IMR-90 (cell line): ENCODE data around the gene OLFML3. TPM values are rescaled to one million over a fixed set of nuclear protein-coding genes. Genes with fewer than 3 reads are reported as not detected.

ENCODE experiments used
- ATAC-seq: fragments of 200-7000 bp; cut with Tn5 transposase; 2 replicates; pipeline ENCODE4 v1.9.1; 2020; ENCODE audit warnings: low read depth, mild to moderate bottlenecking, moderate library complexity
- BruUV-seq: library from RNA; stranded (reverse); fragments of 400-500 nt; replicated peaks from 2 replicates; lab custom pipeline; 2021; lab: Mats Ljungman, UMichigan
- CTCF ChIA-PET: fragments of 300-600 bp; formaldehyde crosslinking; extraction: SDS; loops from one replicate; lab custom pipeline; 2021; ENCODE audit warnings: antibody characterized with exemption; lab: Yijun Ruan, JAX
- POLR2A ChIA-PET: fragments of 300-600 bp; sonication (Branson Sonifier 250); formaldehyde crosslinking; loops from one replicate; lab custom pipeline; 2022; ENCODE audit warnings: antibody characterized with exemption; ENCODE audit not compliant: unreplicated experiment; lab: Charles Lee
- DNase-seq: peaks from one replicate; pipeline ENCODE4 v3.0.0; 2013
- H2AFZ ChIP-seq: replicated peaks from 2 replicates; pipeline ENCODE3; 2013; ENCODE audit warnings: low read length, mild to moderate bottlenecking; ENCODE audit not compliant: poor library complexity
- H2AK5ac ChIP-seq: 2 replicates; pipeline ENCODE4 v1.6.1; 2013; ENCODE audit warnings: low read depth, low read length, inconsistent platforms
- H2AK9ac ChIP-seq: replicated peaks from 2 replicates; pipeline ENCODE3; 2013; ENCODE audit warnings: mild to moderate bottlenecking, low read depth, low read length, moderate library complexity; ENCODE audit not compliant: poor library complexity
- H2BK120ac ChIP-seq: 2 replicates; pipeline ENCODE4 v1.6.1; 2013; ENCODE audit warnings: low read depth, low read length, inconsistent platforms
- H2BK15ac ChIP-seq: 3 replicates; pipeline ENCODE4 v1.6.1; 2013; ENCODE audit warnings: low read depth, low read length, inconsistent platforms
- H2BK20ac ChIP-seq: 2 replicates; pipeline ENCODE4 v1.6.1; 2013; ENCODE audit warnings: low read depth, mild to moderate bottlenecking, inconsistent platforms, low read length, moderate library complexity
- H2BK5ac ChIP-seq: 2 replicates; pipeline ENCODE4 v1.6.1; 2013; ENCODE audit warnings: mild to moderate bottlenecking, low read depth, low read length, inconsistent platforms; ENCODE audit not compliant: poor library complexity, severe bottlenecking
- H3K14ac ChIP-seq: replicated peaks from 2 replicates; pipeline ENCODE4 v1.6.1; 2013; ENCODE audit warnings: low read depth, low read length, inconsistent platforms
- H3K18ac ChIP-seq: 2 replicates; pipeline ENCODE4 v1.6.1; 2013; ENCODE audit warnings: low read depth, low read length, control low read depth
- H3K23ac ChIP-seq: 2 replicates; pipeline ENCODE4 v1.6.1; 2013; ENCODE audit warnings: low read depth, low read length, inconsistent platforms
- H3K27ac ChIP-seq: 2 replicates; pipeline ENCODE4 v1.5.1; 2013; ENCODE audit warnings: mild to moderate bottlenecking, control low read depth, low read length; ENCODE audit not compliant: insufficient read depth
- H3K27me3 ChIP-seq: 2 replicates; pipeline ENCODE4 v1.6.1; 2013; ENCODE audit warnings: low read length; ENCODE audit not compliant: control insufficient read depth, insufficient read depth
- H3K36me3 ChIP-seq: 2 replicates; pipeline ENCODE4 v1.6.1; 2013; ENCODE audit warnings: low read length, mixed read lengths; ENCODE audit not compliant: control insufficient read depth, insufficient read depth
- H3K4ac ChIP-seq: 2 replicates; pipeline ENCODE4 v1.6.1; 2013; ENCODE audit warnings: low read depth, low read length, inconsistent platforms
- H3K4me1 ChIP-seq: 2 replicates; pipeline ENCODE4 v1.6.1; 2013; ENCODE audit warnings: low read length, mixed read lengths; ENCODE audit not compliant: control insufficient read depth, insufficient read depth
- H3K4me2 ChIP-seq: 2 replicates; pipeline ENCODE4 v1.6.1; 2013; ENCODE audit warnings: low read depth, mild to moderate bottlenecking, control low read depth, low read length, moderate library complexity
- H3K4me3 ChIP-seq: 2 replicates; pipeline ENCODE4 v1.5.1; 2013; ENCODE audit warnings: low read depth, mild to moderate bottlenecking, control low read depth, low read length, moderate library complexity; ENCODE audit not compliant: insufficient read depth
- H3K56ac ChIP-seq: 2 replicates; pipeline ENCODE4 v1.6.1; 2013; ENCODE audit warnings: low read length, inconsistent platforms; ENCODE audit not compliant: insufficient read depth; ENCODE audit errors: extremely low read depth
- H3K79me1 ChIP-seq, 2 experiments: 2 replicates each; pipeline ENCODE4 v1.6.1; 2013; ENCODE audit warnings: low read length in 2 of 2, inconsistent platforms in 1 of 2, low read depth in 1 of 2
- H3K9ac ChIP-seq: 2 replicates; pipeline ENCODE4 v1.6.1; 2013; ENCODE audit warnings: low read depth, low read length, control low read depth
- H3K9me1 ChIP-seq: 2 replicates; pipeline ENCODE4 v1.6.1; 2013; ENCODE audit warnings: low read length, inconsistent platforms; ENCODE audit not compliant: insufficient read depth
- H3K9me3 ChIP-seq: 2 replicates; pipeline ENCODE4 v1.6.1; 2013; ENCODE audit warnings: low read length; ENCODE audit not compliant: control insufficient read depth, insufficient read depth
- H4K20me1 ChIP-seq: 2 replicates; pipeline ENCODE4 v1.6.1; 2013; ENCODE audit warnings: low read length, inconsistent platforms; ENCODE audit not compliant: insufficient read depth
- H4K5ac ChIP-seq: 2 replicates; pipeline ENCODE4 v1.6.1; 2013; ENCODE audit warnings: mild to moderate bottlenecking, low read depth, low read length, control low read depth
- H4K8ac ChIP-seq, 2 experiments: 2 replicates each; pipeline ENCODE4 v1.6.1; 2013; ENCODE audit warnings: low read depth in 2 of 2, low read length in 2 of 2, control low read depth in 1 of 2, inconsistent platforms in 1 of 2
- H4K91ac ChIP-seq: 2 replicates; pipeline ENCODE4 v1.6.1; 2013; ENCODE audit warnings: low read depth, low read length, inconsistent platforms; ENCODE audit not compliant: insufficient read depth
- CHD1 ChIP-seq: IDR thresholded peaks from 2 replicates; pipeline ENCODE4 v1.6.1; 2012; ENCODE audit warnings: low read depth, low read length, improper control_type of control experiment
- MXI1 ChIP-seq: IDR thresholded peaks from 2 replicates; pipeline ENCODE4 v1.6.1; 2012; ENCODE audit warnings: low read depth, mild to moderate bottlenecking, low read length, moderate library complexity, borderline replicate concordance
- POLR2A ChIP-seq: IDR thresholded peaks from 2 replicates; pipeline ENCODE4 v1.6.1; 2012; ENCODE audit warnings: mild to moderate bottlenecking, low read depth, low read length
- RAD21 ChIP-seq: IDR thresholded peaks from 2 replicates; pipeline ENCODE4 v1.6.1; 2012; ENCODE audit warnings: low read length, improper control_type of control experiment
- RCOR1 ChIP-seq: IDR thresholded peaks from 2 replicates; pipeline ENCODE4 v1.6.1; 2012; ENCODE audit warnings: mild to moderate bottlenecking, low read length, improper control_type of control experiment; ENCODE audit not compliant: insufficient replicate concordance
- RFX5 ChIP-seq: IDR thresholded peaks from 2 replicates; pipeline ENCODE4 v1.8.0; 2012; ENCODE audit warnings: low read depth, mild to moderate bottlenecking, low read length, moderate library complexity
- WGBS, 2 experiments: methylation state at CpG; one replicate each; pipeline versions ENCODE4 v1.1.5 to v1.1.7; 2013; ENCODE audit warnings: missing lambda C conversion rate in 2 of 2; ENCODE audit not compliant: insufficient read length in 1 of 2; ENCODE audit errors: extremely low coverage in 2 of 2; 5-methylcytosine and 5-hydroxymethylcytosine counted together
- dilution Hi-C: fragments of 300-500 bp; cut with HindIII; formaldehyde crosslinking; loops from one replicate; pipeline ENCODE4 v1.14.3; 2018; ENCODE audit warnings: low sequenced_read_pairs; ENCODE audit not compliant: unreplicated experiment
- in situ Hi-C: fragments of 300-500 bp; cut with MboI; formaldehyde crosslinking; loops from 3 replicates; pipeline ENCODE4 v1.14.3; 2019; ENCODE audit warnings: low sequenced_read_pairs, inconsistent platforms, mixed read lengths
- intact Hi-C: fragments of 100-400 bp; cut with micrococcal nuclease; formaldehyde crosslinking; loops from 2 replicates; pipeline ENCODE4 v1.10.0; 2022
- polyA plus RNA-seq, 3 experiments: library from polyadenylated mRNA; depleted of rRNA; stranded (reverse); fragments of >200 nt; gene quantifications; 2 replicates each; pipeline ENCODE4 v1.2.3, GENCODE V29; 2012; ENCODE audit warnings: low replicate concordance in 1 of 3
- total RNA-seq: library from RNA; depleted of rRNA; stranded (reverse); fragments of >200 nt; gene quantifications from 2 replicates; pipeline ENCODE4 v1.2.3, GENCODE V29; 2012
- TF ChIP-seq, protein P1 (sequence below): fragments of 150-350 bp; IDR thresholded peaks from 2 replicates; pipeline ENCODE4 v1.6.1; 2017; ENCODE audit warnings: mild to moderate bottlenecking, antibody characterized with exemption, low read length, low read depth
- TF ChIP-seq, protein P2 (sequence below): conservative IDR thresholded peaks from 2 replicates; pipeline ENCODE4 v1.5.1; 2012; ENCODE audit warnings: mild to moderate bottlenecking, low read depth, low read length, improper control_type of control experiment
- TF ChIP-seq, protein P3 (sequence below): fragments of 150-350 bp; IDR thresholded peaks from 2 replicates; pipeline ENCODE4 v1.6.1; 2016; ENCODE audit warnings: low read depth, mild to moderate bottlenecking, low read length, moderate library complexity, borderline replicate concordance

The OLFML3 gene
- total and polyA plus RNA-seq, 2 of the 4 experiments (the other 2 are of a cell fraction) = 40.9 to 71.3 TPM

DNA sequence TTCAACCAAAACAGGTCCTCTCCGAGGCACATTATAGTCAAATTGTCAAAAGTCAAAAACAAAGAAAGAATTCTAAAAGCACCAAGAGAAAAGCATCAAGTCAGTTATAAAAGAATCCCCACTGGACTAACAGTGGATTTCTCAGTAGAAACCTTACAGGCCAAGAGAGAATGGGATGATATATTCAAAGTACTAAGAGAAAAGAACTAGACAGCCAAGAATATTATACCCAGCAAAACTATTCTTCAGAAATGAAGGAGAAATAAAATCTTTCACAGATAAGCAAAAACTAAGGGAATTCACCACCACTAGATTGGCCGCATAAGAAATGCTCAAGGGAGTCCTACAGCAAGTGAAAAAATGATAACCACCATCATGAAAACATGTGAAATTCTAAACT is 16.1 kb downstream of the OLFML3 start:
- H4K5ac ChIP-seq = no peak overlapping the region
- no peaks in the 10 kb centered on the region for H3K4me1 ChIP-seq
- no peak overlapping the region for H2BK120ac ChIP-seq
- no CpG with 5 or more reads among the region's 2 CpGs for WGBS, 2 experiments
- H2AFZ ChIP-seq = no peak overlapping the region
- DNase-seq (no peak), ATAC-seq (no peak)
- no peak overlapping the region for H2AK9ac ChIP-seq
- TF ChIP-seq RAD21 (no peak), MXI1 (no peak), CHD1 (no peak), RCOR1 (no peak), RFX5 (no peak), POLR2A (no peak)
- TF ChIP-seq, protein P1, sequence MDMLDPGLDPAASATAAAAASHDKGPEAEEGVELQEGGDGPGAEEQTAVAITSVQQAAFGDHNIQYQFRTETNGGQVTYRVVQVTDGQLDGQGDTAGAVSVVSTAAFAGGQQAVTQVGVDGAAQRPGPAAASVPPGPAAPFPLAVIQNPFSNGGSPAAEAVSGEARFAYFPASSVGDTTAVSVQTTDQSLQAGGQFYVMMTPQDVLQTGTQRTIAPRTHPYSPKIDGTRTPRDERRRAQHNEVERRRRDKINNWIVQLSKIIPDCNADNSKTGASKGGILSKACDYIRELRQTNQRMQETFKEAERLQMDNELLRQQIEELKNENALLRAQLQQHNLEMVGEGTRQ = no peak
- TF ChIP-seq, protein P2, sequence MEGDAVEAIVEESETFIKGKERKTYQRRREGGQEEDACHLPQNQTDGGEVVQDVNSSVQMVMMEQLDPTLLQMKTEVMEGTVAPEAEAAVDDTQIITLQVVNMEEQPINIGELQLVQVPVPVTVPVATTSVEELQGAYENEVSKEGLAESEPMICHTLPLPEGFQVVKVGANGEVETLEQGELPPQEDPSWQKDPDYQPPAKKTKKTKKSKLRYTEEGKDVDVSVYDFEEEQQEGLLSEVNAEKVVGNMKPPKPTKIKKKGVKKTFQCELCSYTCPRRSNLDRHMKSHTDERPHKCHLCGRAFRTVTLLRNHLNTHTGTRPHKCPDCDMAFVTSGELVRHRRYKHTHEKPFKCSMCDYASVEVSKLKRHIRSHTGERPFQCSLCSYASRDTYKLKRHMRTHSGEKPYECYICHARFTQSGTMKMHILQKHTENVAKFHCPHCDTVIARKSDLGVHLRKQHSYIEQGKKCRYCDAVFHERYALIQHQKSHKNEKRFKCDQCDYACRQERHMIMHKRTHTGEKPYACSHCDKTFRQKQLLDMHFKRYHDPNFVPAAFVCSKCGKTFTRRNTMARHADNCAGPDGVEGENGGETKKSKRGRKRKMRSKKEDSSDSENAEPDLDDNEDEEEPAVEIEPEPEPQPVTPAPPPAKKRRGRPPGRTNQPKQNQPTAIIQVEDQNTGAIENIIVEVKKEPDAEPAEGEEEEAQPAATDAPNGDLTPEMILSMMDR = no peak
- TF ChIP-seq, protein P3, sequence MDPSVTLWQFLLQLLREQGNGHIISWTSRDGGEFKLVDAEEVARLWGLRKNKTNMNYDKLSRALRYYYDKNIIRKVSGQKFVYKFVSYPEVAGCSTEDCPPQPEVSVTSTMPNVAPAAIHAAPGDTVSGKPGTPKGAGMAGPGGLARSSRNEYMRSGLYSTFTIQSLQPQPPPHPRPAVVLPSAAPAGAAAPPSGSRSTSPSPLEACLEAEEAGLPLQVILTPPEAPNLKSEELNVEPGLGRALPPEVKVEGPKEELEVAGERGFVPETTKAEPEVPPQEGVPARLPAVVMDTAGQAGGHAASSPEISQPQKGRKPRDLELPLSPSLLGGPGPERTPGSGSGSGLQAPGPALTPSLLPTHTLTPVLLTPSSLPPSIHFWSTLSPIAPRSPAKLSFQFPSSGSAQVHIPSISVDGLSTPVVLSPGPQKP = no peak
- H3K56ac ChIP-seq = no peak overlapping the region
- dilution Hi-C loops (no loop called here), in situ Hi-C loops (no loop called here), intact Hi-C loops (no loop called here)
- no TSS peak for BruUV-seq
- POLR2A ChIA-PET = interaction anchor here (0.6 kb wide), 1 partner anchor 862 kb away, joined by 7 read pairs; no protein-coding TSS in a partner anchor
- H2BK15ac ChIP-seq = no peak overlapping the region
- CTCF ChIA-PET = no interaction called here
- no peak overlapping the region for H3K14ac ChIP-seq
- no peaks in the 10 kb centered on the region for H3K36me3 ChIP-seq
- H3K18ac ChIP-seq = no peak overlapping the region
- H2AK5ac ChIP-seq = no peak overlapping the region
- H3K27ac ChIP-seq = no peak overlapping the region
- H3K9me1 ChIP-seq = no peaks in the 10 kb centered on the region; the same call in 1 of the 2 replicates
- no peak overlapping the region for H4K8ac ChIP-seq
- H3K79me1 ChIP-seq = no peaks in the 10 kb centered on the region
- no peak overlapping the region for H3K9ac ChIP-seq
- no peaks in the 10 kb centered on the region for H4K20me1 ChIP-seq
- peaks cover 10% of the 10 kb centered on the region for H3K9me3 ChIP-seq
- H2BK5ac ChIP-seq = no peak overlapping the region
- H3K23ac ChIP-seq = no peak overlapping the region
- no peak overlapping the region for H3K4me3 ChIP-seq
- no peak overlapping the region for H3K4me2 ChIP-seq
- H2BK20ac ChIP-seq = no peak overlapping the region
- H4K91ac ChIP-seq = no peak overlapping the region
- peaks cover 4% of the 10 kb centered on the region for H3K27me3 ChIP-seq
- H3K4ac ChIP-seq = no peak overlapping the region
